ENCODE data around the gene MFNG. TPM values are rescaled to one million over a fixed set of nuclear protein-coding genes. Genes with fewer than 3 reads are reported as not detected.

Gene MFNG
- total RNA-seq, 1 donor from 2014 or later: 163 TPM

- DNase-seq: peak; percentile 67
These were observed 6.5 kb upstream of the MFNG start for GRCh38 chr22:37492428-37493344.

- no peak for DNase-seq
These were observed 5.6 kb upstream of the MFNG start for GRCh38 chr22:37491559-37492427.

GRCh38 chr22:37491106-37491505, 4.9 kb upstream of the MFNG start:
- DNase-seq: no peak

- no peak for DNase-seq
These were observed 3.8 kb upstream of the MFNG start for GRCh38 chr22:37489983-37490382.

- no peak for DNase-seq
These were observed 2.4 kb upstream of the MFNG start for GRCh38 chr22:37488337-37489135.

- DNase-seq: no peak
These were observed 1.4 kb upstream of the MFNG start for GRCh38 chr22:37487571-37487970.

- peak; percentile 12 for DNase-seq
These were observed 945 bp upstream of the MFNG start for GRCh38 chr22:37487129-37487528.

GRCh38 chr22:37485395-37486223, 575 bp downstream of the MFNG start:
- peak; percentile 35 for DNase-seq

- peak; percentile 89 for DNase-seq
These were observed 1.4 kb downstream of the MFNG start for GRCh38 chr22:37484480-37485394.

- DNase-seq: no peak
These were observed 3.1 kb downstream of the MFNG start for GRCh38 chr22:37483050-37483449.

- peak; percentile 20 for DNase-seq
These were observed 3.9 kb downstream of the MFNG start for GRCh38 chr22:37482244-37482643.

- DNase-seq: no peak
These were observed 4.8 kb downstream of the MFNG start for GRCh38 chr22:37481347-37481907.

GRCh38 chr22:37480387-37481346, 5.5 kb downstream of the MFNG start:
- no peak for DNase-seq

GRCh38 chr22:37479196-37479595, 7.0 kb downstream of the MFNG start:
- DNase-seq: no peak

GRCh38 chr22:37476389-37477329, 9.5 kb downstream of the MFNG start:
- no peak for DNase-seq

- DNase-seq: no peak
These were observed 11.6 kb downstream of the MFNG start for GRCh38 chr22:37474447-37475090.

- no peak for DNase-seq
These were observed 12.7 kb downstream of the MFNG start for GRCh38 chr22:37473437-37473946.

Measured in dermis blood vessel endothelial cell (primary cell).